H1 (cell line): ENCODE results near the gene TUBB8B. TPM values are rescaled to one million over a fixed set of nuclear protein-coding genes. Genes with fewer than 3 reads are reported as not detected.
"Not testable (repeated sequence)": the region's sequence is repeated elsewhere in the genome, so short reads cannot be mapped to it uniquely, and the experiment has no call there.

Experiments used
- CTCF ChIA-PET: fragments of 300-600 bp; sonication (Branson Sonifier 250); formaldehyde crosslinking; loops from one replicate; lab custom pipeline; 2021; ENCODE audit not compliant: partially characterized antibody; lab: Charles Lee
- POLR2A ChIA-PET: fragments of 300-600 bp; sonication (Branson Sonifier 250); formaldehyde crosslinking; loops from one replicate; lab custom pipeline; 2021; ENCODE audit warnings: inconsistent platforms; ENCODE audit not compliant: partially characterized antibody; lab: Charles Lee
- DNase-seq, 2 experiments: peaks; one replicate each; pipeline versions ENCODE4 v3.0.0 to v3.0.0-alpha.2; 2010 to 2022; ENCODE audit warnings: low spot score in 2 of 2, low read depth in 1 of 2, mixed read lengths in 1 of 2
- FAIRE-seq: peaks from 2 replicates; lab custom pipeline; 2011; peaks lifted over from hg19 to GRCh38; lab: Jason Lieb, UNC
- H2AFZ ChIP-seq: 2 replicates; pipeline ENCODE4 v1.8.1; 2012; ENCODE audit warnings: low read length, inconsistent platforms
- H2AK5ac ChIP-seq: 2 replicates; pipeline ENCODE4 v1.6.1; 2013; ENCODE audit warnings: low read depth, low read length
- H2BK120ac ChIP-seq: replicated peaks from 2 replicates; pipeline ENCODE3; 2013; ENCODE audit warnings: low read depth, low read length, inconsistent platforms
- H2BK12ac ChIP-seq: 2 replicates; pipeline ENCODE4 v1.6.1; 2013; ENCODE audit warnings: low read depth, low read length
- H2BK15ac ChIP-seq: 2 replicates; pipeline ENCODE4 v1.6.1; 2013; ENCODE audit warnings: low read length
- H2BK20ac ChIP-seq: 2 replicates; pipeline ENCODE4 v1.6.1; 2013; ENCODE audit warnings: low read length
- H2BK5ac ChIP-seq: 2 replicates; pipeline ENCODE4 v1.6.1; 2013; ENCODE audit warnings: low read depth, low read length
- H3K14ac ChIP-seq: 2 replicates; pipeline ENCODE4 v1.6.1; 2013; ENCODE audit warnings: inconsistent platforms; ENCODE audit not compliant: insufficient read length
- H3K18ac ChIP-seq: 2 replicates; pipeline ENCODE4 v1.6.1; 2013; ENCODE audit warnings: low read length; ENCODE audit errors: extremely low read depth
- H3K23ac ChIP-seq: 2 replicates; pipeline ENCODE4 v1.6.1; 2013; ENCODE audit warnings: inconsistent platforms; ENCODE audit not compliant: insufficient read length
- H3K23me2 ChIP-seq: 2 replicates; pipeline ENCODE4 v1.6.1; 2013; ENCODE audit warnings: low read depth, low read length
- H3K27ac ChIP-seq: 2 replicates; pipeline ENCODE4 v1.6.1; 2011; ENCODE audit warnings: low read depth, low read length, inconsistent platforms
- H3K27me3 ChIP-seq, 4 experiments: replicated peaks in 1 of 4; 1 replicate in 1 of 4; 2 replicates in 3 of 4; pipeline versions ENCODE4 v1.6.1 to v1.8.1; 2011 to 2013; ENCODE audit warnings: low read length in 3 of 4, mild to moderate bottlenecking in 3 of 4, inconsistent platforms in 2 of 4, mixed read lengths in 2 of 4, moderate library complexity in 1 of 4; ENCODE audit not compliant: control insufficient read depth in 3 of 4, insufficient read depth in 3 of 4; ENCODE audit errors: extremely low read depth in 1 of 4
- H3K36me3 ChIP-seq, 4 experiments: 2 replicates each; pipeline versions ENCODE4 v1.6.1 to v1.8.1; 2011 to 2013; ENCODE audit warnings: mild to moderate bottlenecking in 4 of 4, low read length in 3 of 4, moderate library complexity in 2 of 4, control low read depth in 1 of 4, inconsistent platforms in 1 of 4; ENCODE audit not compliant: insufficient read depth in 4 of 4, control insufficient read depth in 2 of 4
- H3K4ac ChIP-seq: replicated peaks from 2 replicates; pipeline ENCODE3; 2013; ENCODE audit warnings: low read length, low read depth, mixed read lengths, inconsistent platforms; ENCODE audit not compliant: insufficient read length
- H3K4me1 ChIP-seq, 4 experiments: replicated peaks in 1 of 4; 1 replicate in 1 of 4; 2 replicates in 3 of 4; pipeline versions ENCODE4 v1.6.1 to v1.8.1; 2011 to 2013; ENCODE audit warnings: low read length in 3 of 4, inconsistent platforms in 2 of 4, mixed read lengths in 1 of 4; ENCODE audit not compliant: insufficient read depth in 4 of 4, control insufficient read depth in 3 of 4
- H3K4me2 ChIP-seq, 2 experiments: 2 replicates each; pipeline versions ENCODE4 v1.6.1 to v1.8.1; 2011 to 2013; ENCODE audit warnings: low read depth in 2 of 2, low read length in 2 of 2, control low read depth in 1 of 2, inconsistent platforms in 1 of 2, mild to moderate bottlenecking in 1 of 2; ENCODE audit not compliant: insufficient read depth in 1 of 2
- H3K4me3 ChIP-seq, 4 experiments: fragments of 200-600, 300-600 bp in 1 of 4; sonication (generic), shearing (Covaris generic), sonication (Bioruptor Twin) in 1 of 4; 2 replicates each; pipeline versions ENCODE4 v1.5.1 to v1.8.1; 2011 to 2016; ENCODE audit warnings: low read length in 4 of 4, low read depth in 3 of 4, control low read depth in 2 of 4, inconsistent platforms in 2 of 4, mild to moderate bottlenecking in 2 of 4, mixed read lengths in 1 of 4, moderate library complexity in 1 of 4; ENCODE audit not compliant: insufficient read depth in 2 of 4; ENCODE audit errors: extremely low read depth in 1 of 4
- H3K56ac ChIP-seq: replicated peaks from 2 replicates; pipeline ENCODE3; 2013; ENCODE audit warnings: low read depth, mild to moderate bottlenecking, mixed read lengths, low read length, inconsistent platforms; ENCODE audit not compliant: insufficient read length
- H3K79me1 ChIP-seq: 2 replicates; pipeline ENCODE4 v1.6.1; 2013; ENCODE audit warnings: low read depth, low read length, control low read depth
- H3K79me2 ChIP-seq, 2 experiments: 2 replicates each; pipeline versions ENCODE4 v1.6.1 to v1.8.1; 2012 to 2013; ENCODE audit warnings: low read length in 2 of 2, mild to moderate bottlenecking in 2 of 2, inconsistent platforms in 1 of 2; ENCODE audit not compliant: insufficient read depth in 2 of 2, control insufficient read depth in 1 of 2
- H3K9ac ChIP-seq, 4 experiments: replicated peaks in 1 of 4; 1 replicate in 1 of 4; 2 replicates in 3 of 4; pipeline versions ENCODE4 v1.6.1 to v1.8.1; 2011 to 2013; ENCODE audit warnings: low read depth in 3 of 4, low read length in 3 of 4, control low read depth in 2 of 4, mild to moderate bottlenecking in 2 of 4, moderate library complexity in 2 of 4, inconsistent platforms in 1 of 4; ENCODE audit errors: extremely low read depth in 1 of 4
- H3K9me3 ChIP-seq, 2 experiments: 2 replicates each; pipeline versions ENCODE4 v1.6.1 to v1.8.1; 2012 to 2013; ENCODE audit warnings: mild to moderate bottlenecking in 2 of 2, moderate library complexity in 2 of 2, control low read depth in 1 of 2, inconsistent platforms in 1 of 2, low read depth in 1 of 2, low read length in 1 of 2, mixed read lengths in 1 of 2; ENCODE audit not compliant: insufficient read depth in 2 of 2
- H4K20me1 ChIP-seq, 2 experiments: replicated peaks in 1 of 2; 2 replicates each; pipeline versions ENCODE3 to v1.8.1; 2011 to 2013; ENCODE audit warnings: inconsistent platforms in 2 of 2, low read length in 2 of 2, mild to moderate bottlenecking in 1 of 2; ENCODE audit not compliant: insufficient read depth in 2 of 2, control insufficient read depth in 1 of 2
- H4K5ac ChIP-seq: 2 replicates; pipeline ENCODE4 v1.6.1; 2013; ENCODE audit warnings: low read length, low read depth, mixed read lengths, inconsistent platforms; ENCODE audit not compliant: insufficient read length
- H4K8ac ChIP-seq: 2 replicates; pipeline ENCODE4 v1.8.0; 2013; ENCODE audit warnings: mild to moderate bottlenecking, moderate library complexity, low read length, inconsistent platforms; ENCODE audit not compliant: insufficient read depth; ENCODE audit errors: extremely low read depth
- H4K91ac ChIP-seq: replicated peaks from 2 replicates; pipeline ENCODE3; 2013; ENCODE audit warnings: low read length, mixed read lengths, inconsistent platforms; ENCODE audit not compliant: insufficient read length
- WGBS, 2 experiments: shearing (Covaris generic) in 1 of 2; methylation state at CpG; one replicate each; pipeline versions ENCODE4 v1.1.6 to v1.1.7; 2013 to 2015; ENCODE audit warnings: low lambda C conversion rate in 2 of 2, mixed read lengths in 2 of 2, inconsistent platforms in 1 of 2, low coverage in 1 of 2, missing lambda C conversion rate in 1 of 2; ENCODE audit not compliant: insufficient replicate concordance in 2 of 2, insufficient coverage in 1 of 2, insufficient read length in 1 of 2; ENCODE audit errors: extremely low coverage in 1 of 2, missing lambda C conversion rate in 1 of 2; 5-methylcytosine and 5-hydroxymethylcytosine counted together
- polyA plus RNA-seq, 7 experiments: library from polyadenylated mRNA; depleted of rRNA in 3 of 7; stranded (reverse) in 5 of 7; unstranded in 2 of 7; fragments of >200 nt in 5 of 7; fragments of 200-250 nt in 2 of 7; gene quantifications; 1 replicate in 5 of 7; 2 replicates in 1 of 7; 4 replicates in 1 of 7; pipeline versions ENCODE4 v1.2.1 to v1.2.3, GENCODE V29; 2011 to 2013; ENCODE audit warnings: missing spikeins in 2 of 7, mixed read lengths in 2 of 7
- total RNA-seq: library from RNA; stranded (reverse); fragmentation: NEBNext Ultra II Directional; extraction: Animal tissue kit (Norgen Biotek cat#: 25700); gene quantifications from 2 replicates; pipeline ENCODE4 v1.2.1, GENCODE V29; 2021

Gene TUBB8B
- total and polyA plus RNA-seq, 2 of the 8 experiments (the other 6 are each of a cell fraction or from before 2014, with no cell fraction given) = 0.60 to 1.3 TPM

- peaks cover 15 to 50% of the 10 kb centered on the region in 2 experiments; a peak in 2 of 4 replicates for H3K9me3 ChIP-seq
- H3K4me3 ChIP-seq, H2BK120ac ChIP-seq, H4K5ac ChIP-seq, H2BK20ac ChIP-seq, H2BK12ac ChIP-seq, FAIRE-seq, H3K23me2 ChIP-seq, CTCF ChIA-PET, H3K27me3 ChIP-seq, H3K56ac ChIP-seq, H3K4me2 ChIP-seq, H3K4ac ChIP-seq, H3K79me2 ChIP-seq, DNase-seq, H3K36me3 ChIP-seq, H3K4me1 ChIP-seq, H3K9ac ChIP-seq, H4K8ac ChIP-seq, H3K23ac ChIP-seq, H3K14ac ChIP-seq, H2AK5ac ChIP-seq, H4K91ac ChIP-seq, H2BK5ac ChIP-seq, H2AFZ ChIP-seq, POLR2A ChIA-PET, H4K20me1 ChIP-seq, H3K18ac ChIP-seq, H3K79me1 ChIP-seq, H3K27ac ChIP-seq, H2BK15ac ChIP-seq: not testable (repeated sequence)
- WGBS, 2 experiments = 40% methylated on average over 2 of the region's 2 CpGs; no CpG with 5 or more reads in 1 of the 2 experiments
These were observed 31.5 kb upstream of the TUBB8B start for GRCh38 chr18:80881-81280.

GRCh38 chr18:80202-80601 lies 30.8 kb upstream of the TUBB8B start:
- H3K9me3 ChIP-seq = peaks cover 15 to 54% of the 10 kb centered on the region in 2 experiments; a peak in 2 of 4 replicates
- H3K79me1 ChIP-seq, H3K4me3 ChIP-seq, FAIRE-seq, H2AK5ac ChIP-seq, H4K8ac ChIP-seq, CTCF ChIA-PET, H3K9ac ChIP-seq, H3K23ac ChIP-seq, H3K4me2 ChIP-seq, H2BK20ac ChIP-seq, H3K36me3 ChIP-seq, H3K4me1 ChIP-seq, POLR2A ChIA-PET, H3K14ac ChIP-seq, H4K20me1 ChIP-seq, H2AFZ ChIP-seq, H3K27ac ChIP-seq, H3K23me2 ChIP-seq, H3K56ac ChIP-seq, H2BK120ac ChIP-seq, H4K5ac ChIP-seq, DNase-seq, H2BK12ac ChIP-seq, H3K79me2 ChIP-seq, H4K91ac ChIP-seq, H3K4ac ChIP-seq, H2BK15ac ChIP-seq, H3K27me3 ChIP-seq, H3K18ac ChIP-seq, H2BK5ac ChIP-seq: not testable (repeated sequence)
- WGBS, 2 experiments = 85% methylated on average over 5 of the region's 6 CpGs; no CpG with 5 or more reads in 1 of the 2 experiments
